HG03025 (cell line): ENCODE data around the gene SLC41A1.
"Not testable (repeated sequence)": the region's sequence is repeated elsewhere in the genome, so short reads cannot be mapped to it uniquely, and the experiment has no call there.

Experiments used
- ATAC-seq: cut with Tn5 transposase; IDR thresholded peaks from one replicate; pipeline ENCODE4 v1.9.1; 2021; ENCODE audit warnings: mild to moderate bottlenecking, moderate library complexity; ENCODE audit not compliant: unreplicated experiment, low FRiP score

SLC41A1 gene

DNA sequence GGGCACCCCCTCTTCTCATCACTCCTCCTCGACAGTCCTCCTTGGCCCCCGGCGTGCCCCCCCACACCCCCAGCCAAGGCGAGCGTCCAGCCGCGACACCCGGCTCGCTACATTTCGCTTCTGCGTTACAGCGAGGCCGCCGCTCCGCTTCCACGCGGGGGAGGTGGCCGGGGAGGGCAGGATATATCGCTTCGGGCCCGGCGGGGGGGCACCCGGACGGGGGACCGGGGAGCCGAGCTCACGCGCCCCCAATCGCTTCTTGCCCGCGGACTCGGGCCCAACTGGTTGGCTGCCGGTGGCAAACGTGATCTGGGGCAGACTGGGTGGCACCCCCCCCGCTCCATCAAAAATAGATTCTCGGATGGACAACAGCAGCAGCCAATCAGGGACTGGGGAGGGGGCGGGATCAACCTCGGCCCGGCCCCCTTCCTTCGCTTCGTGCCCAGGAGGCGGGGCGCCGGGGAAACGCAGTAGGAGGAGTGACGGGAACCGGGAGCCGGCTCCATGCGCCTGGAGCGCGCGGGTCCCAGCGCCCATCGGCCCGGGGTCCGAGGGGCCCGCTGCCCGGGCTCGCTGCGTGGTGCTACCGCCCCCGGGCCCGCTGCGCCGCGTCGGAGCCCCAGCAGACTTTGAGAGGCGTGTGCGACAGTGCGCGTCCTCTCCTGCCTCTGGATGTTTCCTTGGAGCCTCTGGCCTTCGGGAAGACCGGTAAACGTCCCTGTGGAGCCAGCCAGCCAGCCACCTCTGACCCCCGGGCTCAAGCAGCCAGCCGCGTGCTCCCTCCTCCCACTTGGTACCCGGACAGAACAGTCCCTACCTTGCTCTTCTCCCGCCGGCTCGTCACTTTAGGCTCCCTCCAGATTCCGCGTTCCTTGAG lies at the start of gene SLC41A1:
Gene SLC41A1 (minus strand): TSS at position 321 of the 877 bp plus-strand sequence. CDS start 2,757 bp downstream, outside the sequence.
- peak; percentile 80 for ATAC-seq

DNA sequence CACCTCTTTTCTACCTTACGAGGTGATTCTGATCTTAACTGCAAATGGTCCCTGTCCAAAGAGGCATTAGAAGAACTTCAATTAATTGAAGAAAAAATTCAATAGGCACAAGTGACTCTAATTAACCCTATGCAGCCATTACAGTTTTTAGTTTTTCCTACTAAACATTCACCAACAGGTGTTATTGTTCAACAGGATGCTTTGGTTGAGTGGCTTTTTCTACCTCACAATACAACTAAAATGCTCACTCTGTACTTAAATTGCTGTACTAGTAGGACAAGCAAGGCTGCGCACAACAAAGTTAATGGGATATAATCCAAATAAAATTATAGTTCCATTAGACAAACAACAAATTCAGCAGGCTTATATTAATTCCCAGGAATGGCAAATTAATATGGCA lies 48.5 kb upstream of the SLC41A1 start:
- ATAC-seq: no peak

DNA sequence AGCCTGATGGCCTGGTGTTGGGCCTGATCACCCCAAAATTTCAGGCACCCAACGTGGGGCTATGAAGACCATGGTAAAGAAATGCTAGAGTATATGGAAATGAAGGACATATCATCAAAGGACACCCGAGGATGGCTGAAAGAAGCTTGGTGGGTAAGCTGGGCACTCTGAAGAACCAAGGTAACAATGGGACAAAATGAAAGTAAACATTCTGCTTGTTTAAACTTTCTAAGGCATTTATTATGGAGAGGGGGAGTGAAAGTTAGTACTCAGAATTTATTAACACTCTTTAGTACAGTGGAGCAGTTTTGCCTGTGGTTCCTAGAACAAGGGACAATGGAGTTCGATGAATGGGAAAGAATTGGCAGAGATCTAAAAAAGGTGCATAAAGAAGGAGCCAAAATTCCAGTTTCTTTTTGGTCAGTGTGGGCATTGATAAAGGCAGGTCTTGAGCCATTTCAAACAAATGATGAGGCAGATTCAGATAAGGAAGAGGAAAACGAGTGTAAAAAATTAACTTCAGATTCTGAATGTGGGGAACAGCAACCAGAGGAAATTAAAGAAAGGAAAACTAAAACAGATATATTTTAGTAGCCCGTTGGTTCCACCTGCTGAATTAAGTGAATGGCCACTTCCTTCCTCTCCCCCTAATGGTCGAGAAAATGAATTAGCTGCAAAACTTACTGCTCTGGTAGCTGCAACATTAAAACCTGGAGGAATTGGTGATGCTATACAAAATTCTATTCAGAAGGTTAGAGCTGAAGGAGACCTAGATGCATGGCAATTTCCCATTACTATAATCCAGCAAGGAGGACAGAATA lies 45.4 kb upstream of the SLC41A1 start:
- no peak for ATAC-seq

DNA sequence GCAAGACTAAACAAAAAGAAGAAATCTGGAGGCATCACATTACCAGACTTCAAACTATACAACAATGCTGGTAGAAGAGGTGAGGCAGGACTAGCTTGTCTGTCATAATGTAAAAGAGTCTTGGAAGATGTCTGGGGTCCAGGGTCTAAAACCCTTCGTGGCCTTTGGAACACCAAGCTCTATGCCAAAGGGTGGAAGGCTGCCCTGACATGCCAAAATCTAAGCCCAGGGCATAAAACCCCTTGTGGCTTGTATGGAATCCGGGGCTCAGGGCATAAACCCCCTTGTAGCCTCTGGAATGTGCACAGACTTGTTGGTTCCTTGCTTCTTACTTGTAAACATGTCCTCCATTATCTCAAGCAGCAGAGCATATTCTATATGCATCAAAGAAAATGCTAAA lies 44.5 kb upstream of the SLC41A1 start:
- ATAC-seq: not testable (repeated sequence)

DNA sequence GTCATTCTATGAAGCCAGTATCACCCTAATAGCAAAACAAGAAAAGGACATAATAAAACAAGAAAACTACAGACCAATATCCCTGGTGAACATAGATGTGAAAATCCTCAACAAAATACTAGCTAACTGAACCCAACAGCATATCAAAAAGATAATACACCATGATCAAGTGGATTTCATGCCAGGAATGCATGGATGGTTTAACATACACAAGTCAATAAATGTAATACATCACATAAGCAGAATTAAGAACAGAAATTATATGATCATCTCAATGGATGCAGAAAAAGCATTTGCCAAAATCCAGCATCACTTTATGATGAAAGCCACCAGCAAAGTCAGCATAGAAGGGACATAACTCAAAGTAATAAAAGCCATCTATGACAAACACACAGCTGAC lies 43.4 kb upstream of the SLC41A1 start:
- ATAC-seq: no peak

DNA sequence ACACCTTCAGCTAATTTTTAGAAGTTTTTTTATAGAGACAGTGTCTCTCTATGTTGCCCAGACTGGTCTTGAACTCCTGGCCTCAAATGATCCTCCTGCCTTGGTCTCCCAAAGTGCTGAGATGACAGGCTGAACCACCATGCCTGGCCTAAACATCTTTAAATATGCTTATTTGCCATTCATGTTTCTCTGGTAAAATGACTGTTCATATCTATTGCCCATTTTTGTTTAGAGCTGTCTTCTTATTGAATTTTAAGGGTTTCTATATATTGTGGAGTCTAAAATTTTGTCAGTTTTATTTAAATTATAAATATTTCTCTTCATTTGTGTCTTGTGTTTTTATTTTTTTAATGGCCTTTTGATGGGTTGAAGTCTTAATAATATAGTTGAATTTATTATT lies 40.0 kb upstream of the SLC41A1 start:
- no peak for ATAC-seq

DNA sequence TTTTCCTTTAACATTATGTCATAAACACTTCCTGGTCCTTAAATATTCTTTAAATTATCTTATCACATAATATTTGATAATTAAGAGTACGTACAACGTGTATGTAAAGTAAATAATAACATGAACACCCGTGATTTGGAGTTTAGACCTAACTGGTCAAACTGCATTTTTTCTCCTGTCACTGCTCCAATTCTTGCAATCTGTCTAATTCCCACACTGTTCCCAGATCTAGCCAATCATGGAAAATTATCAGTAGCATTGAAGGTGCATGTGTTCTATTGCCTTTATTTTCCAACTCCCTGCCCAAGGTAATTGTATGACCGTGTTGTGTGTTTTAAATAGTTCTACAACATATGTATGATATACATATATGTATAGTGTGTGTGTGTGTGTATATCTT lies 39.0 kb upstream of the SLC41A1 start:
- no peak for ATAC-seq

DNA sequence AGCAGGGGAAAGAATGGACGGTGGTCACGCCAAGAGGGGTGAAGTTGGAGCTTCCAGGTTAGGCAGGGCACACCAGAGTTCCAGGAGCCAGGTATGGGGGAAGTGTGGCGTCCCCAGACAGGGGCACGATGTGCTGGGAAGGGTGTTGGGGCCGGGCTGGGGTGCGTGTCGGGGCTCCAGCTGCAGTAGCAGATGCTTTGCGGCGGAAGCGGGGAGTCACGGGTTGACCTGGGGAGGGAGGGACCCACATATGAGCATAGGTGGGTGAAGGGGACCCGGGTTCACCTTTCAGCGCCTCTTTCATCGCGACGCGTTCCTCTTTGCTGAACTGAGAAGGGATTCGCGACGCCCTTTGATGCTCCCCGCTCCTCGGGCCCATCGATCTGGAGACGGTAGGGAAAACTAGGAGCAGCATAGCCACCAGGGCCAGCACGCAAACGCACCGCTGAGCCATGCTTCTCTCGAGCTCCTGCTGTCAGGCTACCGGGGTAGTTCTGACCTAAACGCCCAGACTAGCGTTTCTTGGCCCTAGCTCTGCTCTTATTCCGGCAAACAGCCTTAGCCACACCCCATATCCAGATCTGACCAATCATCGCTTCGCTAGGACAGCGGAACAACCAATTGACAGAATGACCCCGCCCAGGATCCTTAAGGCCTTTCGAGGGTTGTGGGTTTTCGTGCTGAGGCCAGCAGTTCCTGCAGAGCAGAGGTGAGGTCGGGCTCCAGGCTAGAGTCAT lies 36.8 kb upstream of the SLC41A1 start, which contains the start of gene PM20D1:
Gene PM20D1 (minus strand): TSS at position 514 of the 737 bp plus-strand sequence. CDS start 60 bp downstream, at position 454.
- peak; percentile 83 for ATAC-seq

DNA sequence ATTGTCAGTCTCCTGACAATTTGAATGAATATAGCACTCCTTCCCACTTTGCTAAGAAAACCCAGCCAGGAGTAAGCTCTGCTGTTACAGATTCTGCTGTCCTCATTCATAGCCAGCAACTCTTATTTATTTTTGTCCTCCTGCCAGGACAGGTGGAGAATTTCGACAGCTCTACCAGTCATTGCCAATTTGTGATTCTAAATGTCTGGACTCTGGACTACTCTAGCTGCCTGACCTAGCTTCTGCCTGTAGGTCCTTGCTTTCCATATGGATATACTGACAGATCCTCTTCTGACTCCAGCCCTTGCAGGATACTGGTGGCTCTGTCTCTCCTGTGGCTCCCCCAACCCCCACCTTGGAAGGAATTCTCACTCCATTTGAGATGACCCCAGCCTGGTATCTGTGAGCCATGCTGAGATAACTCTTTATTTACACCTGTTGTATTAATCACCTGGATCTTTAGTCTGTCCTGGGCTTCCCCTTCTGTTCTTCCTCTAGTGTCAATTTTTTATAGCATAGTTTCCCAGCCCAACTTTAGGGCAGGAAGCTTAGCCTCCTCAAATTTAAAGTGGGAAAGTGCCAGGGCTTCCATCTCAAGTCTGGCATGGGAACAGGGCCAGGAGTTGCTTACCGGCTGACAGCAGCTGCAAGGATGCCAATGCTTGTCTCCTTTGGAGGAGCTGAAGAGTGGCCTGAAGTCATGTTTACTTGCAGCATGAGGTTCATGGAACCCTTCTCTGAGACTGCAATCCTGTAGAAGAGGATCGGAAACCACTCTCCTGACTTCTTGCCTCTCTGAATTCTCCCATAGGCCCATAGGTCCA lies 30.2 kb upstream of the SLC41A1 start:
- ATAC-seq: no peak

DNA sequence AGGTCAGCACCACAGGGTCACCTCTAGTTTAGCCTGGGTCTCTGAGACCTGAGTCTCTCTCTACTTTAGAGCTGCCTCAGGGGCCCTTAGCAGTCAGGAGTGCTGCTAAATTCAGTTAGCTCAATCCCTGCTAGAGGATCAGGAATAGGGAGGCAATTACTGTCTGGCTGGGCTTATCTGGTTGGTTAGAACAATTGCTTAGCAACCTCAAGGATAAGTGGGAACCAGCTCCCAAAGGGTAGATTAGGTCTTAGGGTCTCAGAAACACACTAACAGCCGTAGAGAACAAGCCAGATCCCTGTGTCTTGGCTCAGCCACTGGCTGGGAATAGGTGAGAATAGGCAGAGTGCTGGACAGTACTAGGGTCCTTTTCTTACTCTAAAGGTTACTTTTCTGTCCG lies 29.2 kb upstream of the SLC41A1 start:
- no peak for ATAC-seq

DNA sequence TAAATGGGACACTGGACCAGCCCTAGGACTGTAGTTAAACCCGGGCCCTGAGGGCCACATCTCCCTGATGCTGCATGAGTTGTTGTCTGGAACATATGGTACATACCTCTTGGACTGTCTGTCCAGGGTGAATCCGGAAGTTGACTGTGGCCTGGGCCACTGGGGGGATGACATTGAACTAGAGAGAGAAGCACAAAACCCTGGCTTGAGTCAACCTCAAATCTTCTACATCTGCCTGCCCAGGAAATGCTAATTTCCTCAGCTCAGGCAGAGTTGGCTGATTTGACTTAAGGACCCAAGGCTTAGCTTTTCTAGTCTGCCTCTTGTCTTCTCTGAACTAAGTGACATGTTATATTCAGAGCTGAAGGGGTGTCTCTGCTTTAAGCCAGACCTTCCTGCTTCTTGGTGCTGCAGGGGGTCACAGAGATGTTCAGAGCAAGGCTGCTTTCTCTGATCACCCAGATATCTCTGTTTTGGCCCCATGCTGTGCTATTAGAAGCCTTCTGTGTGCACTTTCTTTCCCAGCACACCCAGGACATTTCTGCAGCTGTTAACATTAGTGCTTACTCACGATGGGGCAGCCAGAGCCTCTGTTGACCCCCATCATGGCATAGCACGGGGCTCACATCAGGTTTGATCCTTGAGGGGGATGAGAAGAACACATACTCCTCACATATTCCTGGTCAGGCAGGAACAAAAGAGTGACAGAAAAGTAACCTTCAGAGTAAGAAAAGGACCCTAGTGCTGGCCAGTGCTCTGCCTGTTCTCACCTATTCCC lies 27.3 kb upstream of the SLC41A1 start:
- no peak for ATAC-seq

DNA sequence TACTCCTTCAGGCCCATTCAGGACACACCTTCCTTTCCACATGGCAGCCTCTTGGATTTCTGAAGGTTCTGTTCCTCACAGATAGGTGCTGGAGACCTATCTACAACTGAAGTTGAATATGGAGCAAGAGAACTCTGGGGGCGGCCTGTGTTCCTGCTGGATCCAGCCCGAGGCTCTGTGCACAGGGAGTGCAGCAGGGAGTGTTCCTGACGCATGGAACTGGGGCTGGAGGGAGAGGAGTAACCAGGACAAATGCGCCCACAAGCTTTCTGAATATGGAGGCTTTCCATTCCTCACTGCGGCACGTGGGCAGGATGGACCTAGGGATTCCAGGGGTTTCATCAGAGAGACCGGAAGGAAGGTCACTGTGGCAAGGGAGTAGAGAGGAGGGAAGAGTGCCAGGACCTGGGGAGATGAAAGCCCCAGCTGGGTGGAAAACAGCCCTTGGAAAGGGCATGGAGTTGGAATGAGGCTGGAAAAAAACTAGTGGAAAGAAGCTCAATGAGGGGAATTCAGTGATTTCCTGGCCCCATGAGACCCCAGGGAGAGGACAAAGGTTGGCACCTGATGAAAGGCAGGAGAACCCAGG lies 24.5 kb upstream of the SLC41A1 start:
- no peak for ATAC-seq

DNA sequence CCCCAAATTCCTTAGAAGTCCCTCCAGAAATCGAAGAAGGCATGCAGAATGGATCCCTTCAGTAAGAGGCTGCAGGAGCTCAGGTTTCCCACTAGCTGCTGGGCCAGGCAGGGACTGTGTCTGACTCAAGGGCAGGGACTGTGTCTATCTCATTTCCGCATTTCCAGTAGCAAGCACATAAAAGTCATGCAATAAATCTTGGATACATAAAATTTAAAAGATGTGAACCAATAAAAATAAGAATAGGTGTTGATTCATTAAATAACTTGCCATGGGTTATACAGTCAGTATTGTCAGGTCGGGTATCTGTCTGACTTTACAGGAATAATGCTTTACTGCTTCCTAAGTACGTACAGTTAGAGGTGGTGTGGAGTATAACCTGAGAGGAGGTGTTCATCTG lies 21.8 kb upstream of the SLC41A1 start:
- ATAC-seq: no peak

DNA sequence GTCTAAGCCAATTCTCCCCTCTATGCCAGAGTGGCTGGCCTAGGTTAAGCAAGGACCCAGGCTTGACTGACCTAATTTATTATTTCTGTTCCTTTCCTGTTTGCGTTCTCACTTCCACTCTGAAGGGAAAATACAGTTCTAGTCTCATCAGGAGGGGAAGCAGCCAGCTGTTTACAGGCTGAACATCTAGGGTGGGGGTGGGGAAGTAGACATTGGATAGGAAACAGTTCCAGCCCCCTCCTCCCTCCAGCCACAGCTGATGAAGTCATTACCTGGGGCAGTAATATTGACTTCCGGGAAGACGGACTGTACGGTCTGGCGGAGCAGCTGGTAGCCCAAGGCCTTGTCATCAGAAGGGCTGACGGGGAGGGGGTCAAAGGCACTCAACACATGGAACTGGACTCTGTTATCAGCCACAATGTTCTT lies 19.3 kb upstream of the SLC41A1 start:
- no peak for ATAC-seq

DNA sequence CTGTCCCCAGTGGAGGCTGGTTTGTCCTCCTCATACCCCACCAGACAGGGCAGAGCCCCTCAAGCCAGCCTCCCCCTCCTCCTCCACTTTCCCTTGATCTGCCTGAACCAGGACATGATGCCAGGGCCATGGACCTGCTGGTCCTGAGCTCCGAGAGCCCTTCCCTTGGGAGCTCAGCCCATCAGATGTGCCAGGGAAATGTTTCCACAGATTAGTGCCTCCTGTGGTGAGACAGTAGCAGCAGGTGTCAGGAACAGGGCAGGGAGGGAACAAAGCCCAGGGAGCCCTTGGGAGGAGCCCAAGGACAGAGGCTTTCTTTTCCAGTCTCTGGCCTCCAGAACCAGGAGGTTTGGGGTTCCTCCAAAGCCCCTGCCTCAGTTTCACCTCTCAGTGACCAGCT lies 14.6 kb upstream of the SLC41A1 start:
- ATAC-seq: no peak

DNA sequence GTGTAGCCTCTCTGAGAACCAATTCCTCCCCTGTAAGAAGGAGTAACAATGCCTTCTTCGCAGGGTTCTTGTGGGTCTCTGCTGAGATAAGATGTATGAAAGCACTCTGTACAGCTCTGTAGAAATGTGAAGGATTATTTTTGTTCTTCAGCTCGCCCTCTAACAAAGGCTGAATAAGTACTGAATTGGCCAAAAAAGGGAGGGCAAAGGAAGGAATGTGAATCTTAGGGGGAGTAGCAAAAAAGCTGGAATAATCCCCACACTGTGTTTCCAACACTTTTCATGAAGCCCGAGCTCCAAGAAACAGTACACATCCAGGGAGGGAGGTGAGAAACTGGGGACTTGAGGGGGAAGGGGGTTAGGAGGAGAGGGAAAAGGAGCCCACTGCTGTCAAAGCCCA lies 14.0 kb upstream of the SLC41A1 start:
- no peak for ATAC-seq

DNA sequence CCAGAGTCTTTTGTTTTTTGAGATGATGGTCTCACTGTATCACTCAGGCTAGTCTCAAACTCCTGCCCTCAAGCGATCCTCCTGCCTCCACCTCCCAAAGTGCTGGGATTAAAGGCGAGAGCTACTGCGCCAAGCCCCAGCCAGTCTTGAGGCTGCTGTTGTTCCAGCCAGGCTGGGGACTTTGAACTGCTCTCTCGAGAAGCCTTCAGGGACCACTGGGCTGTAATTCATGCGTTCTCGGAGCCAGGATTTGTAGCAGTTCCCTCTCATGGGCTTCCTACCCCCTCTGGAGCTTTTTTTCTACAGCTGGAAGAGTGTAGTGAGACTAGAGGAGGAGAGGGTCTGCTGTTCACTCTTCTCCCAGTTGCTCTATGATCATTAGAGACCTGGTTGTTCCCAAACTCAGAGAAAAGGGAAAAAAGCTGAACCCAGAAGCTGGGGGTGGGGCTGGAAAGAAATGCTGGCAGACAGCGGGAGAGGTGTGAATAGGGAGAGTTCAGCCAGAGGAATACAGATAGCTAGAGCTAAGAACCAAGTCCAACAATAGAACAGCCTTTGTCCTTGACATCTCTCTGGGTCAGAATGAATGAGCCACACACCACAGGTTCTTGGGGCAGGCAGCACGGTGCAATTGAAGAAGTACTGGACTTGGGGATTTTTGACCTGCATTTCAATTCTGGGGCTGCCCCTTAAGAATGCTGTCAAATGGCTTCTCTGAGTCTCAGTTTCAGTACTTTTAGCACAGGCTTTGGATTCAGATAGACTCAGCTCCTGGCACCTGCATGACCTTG lies 13.2 kb upstream of the SLC41A1 start:
- ATAC-seq: no peak

DNA sequence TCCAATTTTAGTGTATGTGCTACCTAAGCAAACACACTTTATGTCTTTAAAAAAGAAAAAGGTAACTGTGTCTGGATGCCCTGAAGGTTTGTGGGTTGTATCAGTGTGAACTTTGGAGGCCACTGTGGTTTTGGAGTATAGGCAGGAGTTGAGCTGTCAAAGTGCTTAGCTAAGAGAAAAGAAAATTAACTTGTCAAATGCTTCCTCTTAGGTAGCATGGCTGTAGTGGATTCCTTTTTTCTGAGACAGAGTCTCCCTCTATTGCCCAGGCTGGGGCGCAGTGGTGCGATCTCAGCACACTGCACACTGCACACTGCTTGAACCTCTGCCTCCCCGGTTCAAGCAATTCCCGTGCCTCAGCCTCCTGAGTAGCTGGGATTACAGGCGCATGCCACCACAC lies 11.2 kb upstream of the SLC41A1 start:
- no peak for ATAC-seq
